Endothelial cell (in vitro differentiated cells): ENCODE data around the gene CHI3L1. TPM values are rescaled to one million over a fixed set of nuclear protein-coding genes. Genes with fewer than 3 reads are reported as not detected.

Experiments
- DNase-seq: peaks from one replicate; pipeline ENCODE4 v3.0.0; 2021; ENCODE audit warnings: low spot score
- H3K27ac Mint-ChIP-seq: one replicate; pipeline ENCODE4 v1.8.0; 2021; ENCODE audit warnings: mixed read lengths, inconsistent platforms; ENCODE audit not compliant: unreplicated experiment
- H3K27me3 Mint-ChIP-seq: one replicate; pipeline ENCODE4 v1.8.0; 2021; ENCODE audit warnings: mild to moderate bottlenecking, moderate library complexity, mixed read lengths, inconsistent platforms; ENCODE audit not compliant: unreplicated experiment
- H3K36me3 Mint-ChIP-seq: one replicate; pipeline ENCODE4 v1.8.0; 2021; ENCODE audit warnings: mild to moderate bottlenecking, low read depth, mixed read lengths, inconsistent platforms; ENCODE audit not compliant: unreplicated experiment
- H3K4me1 Mint-ChIP-seq: one replicate; pipeline ENCODE4 v1.8.0; 2021; ENCODE audit warnings: mild to moderate bottlenecking, mixed read lengths, inconsistent platforms; ENCODE audit not compliant: unreplicated experiment
- H3K4me3 Mint-ChIP-seq: one replicate; pipeline ENCODE4 v1.8.0; 2021; ENCODE audit warnings: mild to moderate bottlenecking, mixed read lengths, inconsistent platforms; ENCODE audit not compliant: unreplicated experiment
- H3K9me3 Mint-ChIP-seq: one replicate; pipeline ENCODE4 v1.8.0; 2021; ENCODE audit warnings: mixed read lengths, inconsistent platforms; ENCODE audit not compliant: unreplicated experiment
- total RNA-seq: library from RNA; stranded (reverse); fragmentation: NEBNext Ultra II Directional; extraction: Animal tissue kit (Norgen Biotek cat#: 25700); gene quantifications from one replicate; pipeline ENCODE4 v1.2.1, GENCODE V29; 2021; ENCODE audit not compliant: unreplicated experiment
- TF ChIP-seq, protein P1 (sequence below): fragments of 200-600 bp; sonication (generic); IDR thresholded peaks from one replicate; pipeline ENCODE4 v1.5.0; 2021; ENCODE audit warnings: antibody characterized with exemption; ENCODE audit not compliant: unreplicated experiment

The CHI3L1 gene
- total RNA-seq, 1 donor from 2014 or later = 0.21 TPM

DNA sequence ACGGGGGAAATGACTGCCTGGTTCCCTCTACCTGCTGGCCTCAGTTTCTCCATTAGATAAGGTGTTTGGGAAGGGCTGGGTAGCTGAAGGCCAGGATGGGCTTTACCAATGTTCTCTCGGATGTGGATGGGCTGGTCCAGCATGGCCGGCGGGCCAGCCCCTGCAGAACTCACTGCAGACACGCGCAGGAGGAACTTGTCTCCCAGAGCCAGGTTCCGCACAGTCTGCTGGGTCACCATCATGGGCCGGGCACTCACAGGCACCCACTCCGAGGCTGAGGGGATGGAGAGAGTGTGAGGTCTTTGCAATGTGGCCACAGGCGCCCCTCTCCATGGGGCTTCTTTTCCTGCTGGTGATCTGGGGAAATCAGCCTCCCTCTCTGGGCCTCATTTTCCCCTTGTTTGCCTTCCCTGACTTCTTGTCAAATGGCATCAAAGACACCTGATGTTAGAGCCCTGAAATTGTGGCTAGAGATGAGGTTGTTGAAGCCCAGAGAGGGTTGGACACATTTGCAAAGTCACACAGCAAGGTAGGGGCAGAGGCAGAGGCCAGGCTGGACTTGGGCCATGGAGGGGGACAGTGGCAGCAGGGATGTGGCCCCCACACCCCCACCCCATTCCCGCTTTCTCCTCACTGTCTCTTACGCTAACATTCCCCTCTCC, 12.0 kb downstream of the CHI3L1 start:
- Mint-ChIP-seq H3K36me3 (peaks cover under 1% of the 10 kb centered on the region), H3K4me1 (peaks cover 10% of the 10 kb centered on the region), H3K4me3 (no peak overlapping the region), H3K27ac (no peak overlapping the region), H3K9me3 (no peaks in the 10 kb centered on the region), H3K27me3 (peaks cover 5% of the 10 kb centered on the region)
- TF ChIP-seq, protein P1, sequence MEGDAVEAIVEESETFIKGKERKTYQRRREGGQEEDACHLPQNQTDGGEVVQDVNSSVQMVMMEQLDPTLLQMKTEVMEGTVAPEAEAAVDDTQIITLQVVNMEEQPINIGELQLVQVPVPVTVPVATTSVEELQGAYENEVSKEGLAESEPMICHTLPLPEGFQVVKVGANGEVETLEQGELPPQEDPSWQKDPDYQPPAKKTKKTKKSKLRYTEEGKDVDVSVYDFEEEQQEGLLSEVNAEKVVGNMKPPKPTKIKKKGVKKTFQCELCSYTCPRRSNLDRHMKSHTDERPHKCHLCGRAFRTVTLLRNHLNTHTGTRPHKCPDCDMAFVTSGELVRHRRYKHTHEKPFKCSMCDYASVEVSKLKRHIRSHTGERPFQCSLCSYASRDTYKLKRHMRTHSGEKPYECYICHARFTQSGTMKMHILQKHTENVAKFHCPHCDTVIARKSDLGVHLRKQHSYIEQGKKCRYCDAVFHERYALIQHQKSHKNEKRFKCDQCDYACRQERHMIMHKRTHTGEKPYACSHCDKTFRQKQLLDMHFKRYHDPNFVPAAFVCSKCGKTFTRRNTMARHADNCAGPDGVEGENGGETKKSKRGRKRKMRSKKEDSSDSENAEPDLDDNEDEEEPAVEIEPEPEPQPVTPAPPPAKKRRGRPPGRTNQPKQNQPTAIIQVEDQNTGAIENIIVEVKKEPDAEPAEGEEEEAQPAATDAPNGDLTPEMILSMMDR = no peak
- no peak for DNase-seq

DNA sequence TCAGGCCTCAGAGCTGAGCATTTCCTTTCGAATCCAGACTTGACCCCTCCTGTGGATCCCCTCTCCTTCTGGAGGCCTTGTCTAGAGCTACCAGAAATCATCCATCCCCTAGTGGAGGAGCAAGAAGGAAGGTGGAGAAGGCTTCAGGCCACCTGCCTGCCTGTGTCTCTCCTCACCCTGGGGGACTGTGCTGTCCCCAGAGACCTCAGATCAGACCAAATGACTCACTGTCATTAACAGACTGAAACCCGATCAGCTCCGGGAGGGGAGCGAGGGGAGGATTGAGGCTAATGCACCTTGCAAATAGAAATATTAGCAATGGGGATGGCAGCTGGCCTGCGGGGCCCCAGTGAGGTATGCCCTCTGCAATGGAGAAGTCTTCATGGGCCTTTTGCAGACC, 12.9 kb downstream of the CHI3L1 start:
- DNase-seq = no peak
- no peak overlapping the region for H3K4me3 Mint-ChIP-seq
- peaks cover 10% of the 10 kb centered on the region for H3K27me3 Mint-ChIP-seq
- H3K36me3 Mint-ChIP-seq = peaks cover 8% of the 10 kb centered on the region
- TF ChIP-seq, protein P1 = no peak
- H3K27ac Mint-ChIP-seq = no peak overlapping the region
- H3K4me1 Mint-ChIP-seq = peaks cover 8% of the 10 kb centered on the region
- H3K9me3 Mint-ChIP-seq = no peaks in the 10 kb centered on the region

DNA sequence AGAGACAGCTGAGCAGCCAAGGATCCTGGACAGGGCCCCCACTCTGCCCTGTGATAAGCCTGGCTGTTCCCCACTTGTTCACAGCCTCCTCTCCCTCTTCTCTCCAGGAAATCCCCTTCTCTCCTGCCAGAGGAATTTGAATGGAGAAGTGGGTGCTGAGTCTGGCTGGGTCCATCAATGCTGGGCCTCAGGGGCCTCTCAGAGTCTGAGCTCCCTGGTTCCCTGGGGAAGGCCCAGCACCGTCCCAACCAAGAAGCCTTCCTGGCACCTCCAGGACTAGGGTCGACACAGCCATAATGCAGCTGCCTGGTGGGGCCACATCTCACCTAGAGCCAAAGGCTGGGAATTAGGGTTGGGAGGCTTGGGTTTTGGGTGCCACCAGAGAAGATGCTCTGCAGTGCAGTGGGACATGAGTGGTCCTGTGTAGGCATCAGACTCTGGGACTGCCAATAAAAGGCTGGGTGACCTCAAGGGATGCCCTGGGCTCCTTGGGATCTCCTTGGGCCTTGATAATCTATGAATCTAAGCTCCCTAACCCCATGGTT, 13.4 kb downstream of the CHI3L1 start:
- Mint-ChIP-seq H3K27me3 (peaks cover 10% of the 10 kb centered on the region), H3K4me3 (no peak overlapping the region)

DNA sequence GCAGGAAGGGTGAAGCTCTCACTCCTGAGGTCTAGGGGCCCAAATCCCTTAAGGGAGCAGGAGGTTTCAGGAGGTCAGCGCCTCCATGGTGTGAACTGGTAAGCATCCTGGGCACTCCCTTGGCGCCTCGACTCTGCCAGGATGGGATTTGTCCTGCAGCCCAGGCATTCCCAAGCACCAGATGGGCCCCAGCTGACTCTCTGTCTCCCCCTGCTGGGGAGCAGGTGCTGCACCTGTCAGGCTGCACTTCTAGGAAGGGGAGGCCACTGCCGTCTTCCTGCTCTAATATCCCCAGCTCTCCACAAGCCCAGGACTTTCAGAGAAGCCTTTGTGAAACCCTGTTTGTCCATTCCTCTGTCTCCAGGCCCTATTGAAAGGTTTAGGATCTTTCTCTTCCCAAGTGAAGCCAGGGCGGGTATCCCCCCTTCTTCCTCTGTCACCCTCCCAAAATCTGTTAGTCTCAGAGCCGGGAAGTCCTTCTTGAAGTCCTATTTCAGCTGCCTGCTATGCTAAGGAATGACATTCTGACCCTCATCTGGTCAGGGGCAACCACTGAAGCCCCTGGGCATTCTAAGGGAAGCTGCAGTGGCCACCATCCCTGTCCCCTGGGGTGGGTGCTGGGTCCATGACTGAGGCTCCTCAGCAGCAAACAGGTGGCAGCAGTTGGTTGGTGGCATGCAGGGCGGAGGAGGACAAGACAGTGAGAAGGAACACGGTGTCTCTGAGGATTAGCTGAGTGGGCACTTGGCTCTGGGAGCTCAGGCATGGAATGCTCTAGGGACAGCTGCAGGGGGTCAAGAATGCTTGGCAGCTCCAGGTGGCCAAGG, 14.1 kb downstream of the CHI3L1 start:
- DNase-seq = peak; percentile 89
- H3K9me3 Mint-ChIP-seq = no peaks in the 10 kb centered on the region
- no peak overlapping the region for H3K4me3 Mint-ChIP-seq
- peaks cover 8% of the 10 kb centered on the region for H3K36me3 Mint-ChIP-seq
- TF ChIP-seq, protein P1 = peak; percentile 88
- H3K4me1 Mint-ChIP-seq = no peaks in the 10 kb centered on the region
- H3K27ac Mint-ChIP-seq = no peak overlapping the region
- H3K27me3 Mint-ChIP-seq = peaks cover 10% of the 10 kb centered on the region

More for the DNA sequence above, 13.4 kb downstream of the CHI3L1 start:
- Mint-ChIP-seq H3K4me1 (peaks cover 3% of the 10 kb centered on the region), H3K36me3 (peaks cover 8% of the 10 kb centered on the region), H3K9me3 (no peaks in the 10 kb centered on the region), H3K27ac (no peak overlapping the region)
- no peak for DNase-seq
- TF ChIP-seq, protein P1 = no peak
